ENCODE measurements around the gene HRAS. TPM values are rescaled to one million over a fixed set of nuclear protein-coding genes. Genes with fewer than 3 reads are reported as not detected.

The HRAS gene
- total and polyA plus RNA-seq, 8 donors = 10.4 to 130 (median 21.7) TPM

DNA sequence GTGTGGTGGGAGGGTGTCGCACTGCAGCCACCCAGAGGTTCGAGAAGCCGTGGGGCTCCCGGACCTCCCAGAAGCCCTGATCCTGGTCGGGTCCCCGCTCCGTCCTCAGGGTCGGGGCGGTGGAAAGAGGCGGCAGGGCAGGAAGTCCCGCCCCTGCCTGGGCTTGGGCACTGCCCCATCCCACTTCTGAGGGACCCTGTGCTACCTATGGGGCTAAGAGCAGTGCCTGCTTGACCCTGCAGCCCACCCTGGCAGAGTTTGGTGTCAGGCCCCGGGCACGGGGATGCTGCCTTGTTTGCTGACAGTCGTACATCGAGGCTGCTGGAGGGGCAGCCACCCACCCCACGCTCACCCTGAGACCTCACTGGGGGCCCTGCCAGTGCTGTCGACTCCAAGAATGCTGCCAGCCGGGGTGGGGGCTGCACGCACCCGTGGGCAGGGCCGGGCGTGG, 47.8 kb downstream of the HRAS start:
- H3K27me3 ChIP-seq = no peaks in the 10 kb centered on the region
- H3K4me3 ChIP-seq = no peak overlapping the region
- FAIRE-seq = no peak
- no peaks in the 10 kb centered on the region for H3K4me1 ChIP-seq
- WGBS, 2 donors = 91 to 94% methylated on average over 20 to 22 of the region's 22 CpGs
- ATAC-seq = no peak
- no peaks in the 10 kb centered on the region for H3K9me3 ChIP-seq
- peak in 2 of 6 donors; percentile 51 to 69 for DNase-seq
- intact Hi-C loops (cut with DNase I) = no loop called here
- TF ChIP-seq, protein P1, sequence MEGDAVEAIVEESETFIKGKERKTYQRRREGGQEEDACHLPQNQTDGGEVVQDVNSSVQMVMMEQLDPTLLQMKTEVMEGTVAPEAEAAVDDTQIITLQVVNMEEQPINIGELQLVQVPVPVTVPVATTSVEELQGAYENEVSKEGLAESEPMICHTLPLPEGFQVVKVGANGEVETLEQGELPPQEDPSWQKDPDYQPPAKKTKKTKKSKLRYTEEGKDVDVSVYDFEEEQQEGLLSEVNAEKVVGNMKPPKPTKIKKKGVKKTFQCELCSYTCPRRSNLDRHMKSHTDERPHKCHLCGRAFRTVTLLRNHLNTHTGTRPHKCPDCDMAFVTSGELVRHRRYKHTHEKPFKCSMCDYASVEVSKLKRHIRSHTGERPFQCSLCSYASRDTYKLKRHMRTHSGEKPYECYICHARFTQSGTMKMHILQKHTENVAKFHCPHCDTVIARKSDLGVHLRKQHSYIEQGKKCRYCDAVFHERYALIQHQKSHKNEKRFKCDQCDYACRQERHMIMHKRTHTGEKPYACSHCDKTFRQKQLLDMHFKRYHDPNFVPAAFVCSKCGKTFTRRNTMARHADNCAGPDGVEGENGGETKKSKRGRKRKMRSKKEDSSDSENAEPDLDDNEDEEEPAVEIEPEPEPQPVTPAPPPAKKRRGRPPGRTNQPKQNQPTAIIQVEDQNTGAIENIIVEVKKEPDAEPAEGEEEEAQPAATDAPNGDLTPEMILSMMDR (IDR thresholded peaks at IDR 0.05) = no peak
- no peak overlapping the region for H3K27ac ChIP-seq
- H3K36me3 ChIP-seq = no peaks in the 10 kb centered on the region

DNA sequence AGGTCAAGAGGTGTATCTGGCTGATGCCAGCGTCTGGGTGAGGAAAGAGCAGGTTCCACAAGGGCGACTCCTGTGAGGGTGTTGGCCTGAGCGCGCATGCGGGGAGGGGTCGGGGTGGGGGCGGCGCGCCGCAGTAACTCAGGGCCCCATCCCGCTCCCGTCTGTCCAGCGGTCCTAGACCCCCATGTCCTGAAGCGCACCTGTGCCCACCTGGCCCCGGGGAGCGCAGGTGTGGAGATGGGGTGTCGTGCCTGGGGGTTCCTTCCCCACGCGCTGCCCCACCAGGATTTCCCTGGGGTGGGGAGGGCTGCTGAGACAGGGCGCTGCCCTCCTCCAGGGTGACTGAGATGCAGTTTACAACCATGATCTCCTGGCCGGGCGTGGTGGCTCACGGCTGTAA, 49.2 kb downstream of the HRAS start:
- Histone ChIP-seq H3K9me3 (no peaks in the 10 kb centered on the region), H3K4me1 (no peaks in the 10 kb centered on the region), H3K27me3 (no peaks in the 10 kb centered on the region), H3K36me3 (no peaks in the 10 kb centered on the region), H3K27ac (no peak overlapping the region), H3K4me3 (no peak overlapping the region)
- TF ChIP-seq, protein P1 (IDR thresholded peaks at IDR 0.05) = no peak
- peak in 3 of 6 donors; percentile 9 to 50 (median 49) for DNase-seq
- intact Hi-C loops (cut with DNase I) = no loop called here
- 95 to 96% methylated on average over 23 of the region's 23 CpGs for WGBS, 2 donors
- FAIRE-seq = no peak
- ATAC-seq = no peak

DNA sequence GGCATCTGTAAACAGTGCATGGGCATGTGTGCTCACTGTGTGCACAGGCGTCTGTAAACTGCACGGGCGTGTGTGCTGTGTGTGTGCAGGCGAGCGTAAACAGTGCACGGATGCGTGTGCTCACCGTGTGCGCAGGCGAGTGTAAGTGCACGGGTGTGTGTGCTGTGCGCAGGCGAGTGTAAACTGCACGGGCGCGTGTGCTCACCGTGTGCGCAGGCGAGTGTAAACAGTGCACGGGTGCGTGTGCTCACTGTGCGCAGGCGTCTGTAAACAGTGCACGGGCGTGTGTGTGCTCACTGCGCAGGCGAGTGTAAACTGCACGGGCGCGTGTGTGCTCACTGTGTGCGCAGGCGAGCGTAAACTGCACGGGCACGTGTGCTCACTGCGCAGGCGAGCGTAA, 50.8 kb downstream of the HRAS start:
- 95 to 96% methylated on average over 38 of the region's 38 CpGs for WGBS, 2 donors

More for the DNA sequence above, 50.8 kb downstream of the HRAS start:
- peak in 1 of 6 donors; percentile 4 for DNase-seq
- H3K9me3 ChIP-seq = no peaks in the 10 kb centered on the region
- TF ChIP-seq, protein P1 (IDR thresholded peaks at IDR 0.05) = no peak
- H3K36me3 ChIP-seq = no peaks in the 10 kb centered on the region
- H3K27me3 ChIP-seq = no peaks in the 10 kb centered on the region
- ATAC-seq = no peak
- no peaks in the 10 kb centered on the region for H3K4me1 ChIP-seq
- H3K4me3 ChIP-seq = no peak overlapping the region
- H3K27ac ChIP-seq = no peak overlapping the region
- FAIRE-seq = no peak
- intact Hi-C loops (cut with DNase I) = no loop called here

Small RNA genes lying within 50 kb of the gene (microRNA-seq; reads per million reads assigned to microRNA genes)
- gene MIR210 = 57.6 to 159 reads per million in 2 donors

Other genes starting within 250 kb of the HRAS start
- gene PGGHG, start 246.4 kb downstream of the HRAS start, total RNA-seq = 100 to 1,000 TPM in 4 of 6 donors, 10 to 100 TPM in 1, 1 to 10 TPM in 1; 8.9 to 534 (median 198) TPM
- 1,000 to 10,000 TPM; 1,516 to 4,700 TPM for gene PGGHG, start 246.4 kb downstream of the HRAS start, polyA plus RNA-seq
- not detected for gene IFITM5, start 236.1 kb downstream of the HRAS start, total RNA-seq
- gene IFITM5, start 236.1 kb downstream of the HRAS start, polyA plus RNA-seq = 1 to 10 TPM in 1 of 2 donors, under 1 TPM in 1; 0.56 to 1.2 TPM
- gene IFITM2, start 227.8 kb downstream of the HRAS start, total RNA-seq = 100 to 1,000 TPM in 2 of 6 donors, 10 to 100 TPM in 4; 32.1 to 120 (median 63.6) TPM
- 100 to 1,000 TPM; 169 to 182 TPM for gene IFITM2, start 227.8 kb downstream of the HRAS start, polyA plus RNA-seq
- 10 to 100 TPM in 5 of 6 donors, 1 to 10 TPM in 1; 10.0 to 45.2 (median 18.9) TPM for gene IFITM1, start 221.5 kb downstream of the HRAS start, total RNA-seq
- 10 to 100 TPM; 40.7 to 54.5 TPM for gene IFITM1, start 221.5 kb downstream of the HRAS start, polyA plus RNA-seq
- gene IFITM3, start 214.7 kb downstream of the HRAS start, total RNA-seq = 100 to 1,000 TPM in 4 of 6 donors, 10 to 100 TPM in 2; 86.4 to 292 (median 135) TPM
- 100 to 1,000 TPM; 300 to 429 TPM for gene IFITM3, start 214.7 kb downstream of the HRAS start, polyA plus RNA-seq
- gene B4GALNT4, start 166.1 kb downstream of the HRAS start, total RNA-seq = 1 to 10 TPM in 5 of 6 donors, under 1 TPM in 1; 0.95 to 4.8 (median 1.8) TPM
- 10 to 100 TPM in 1 of 2 donors, 1 to 10 TPM in 1; 6.8 to 25.9 TPM for gene B4GALNT4, start 166.1 kb downstream of the HRAS start, polyA plus RNA-seq
- 10 to 100 TPM; 23.4 to 36.1 (median 26.2) TPM for gene PKP3, start 141.4 kb downstream of the HRAS start, total RNA-seq
- gene PKP3, start 141.4 kb downstream of the HRAS start, polyA plus RNA-seq = 10 to 100 TPM; 33.8 to 50.5 TPM
- gene SIGIRR, start 120.6 kb downstream of the HRAS start, total RNA-seq = 10 to 100 TPM; 39.2 to 62.1 (median 46.9) TPM
- 100 to 1,000 TPM; 138 to 158 TPM for gene SIGIRR, start 120.6 kb downstream of the HRAS start, polyA plus RNA-seq
- gene ANO9, start 93.6 kb downstream of the HRAS start, total RNA-seq = 10 to 100 TPM in 4 of 6 donors, 1 to 10 TPM in 2; 6.2 to 32.1 (median 12.5) TPM
- gene ANO9, start 93.6 kb downstream of the HRAS start, polyA plus RNA-seq = 10 to 100 TPM; 46.2 to 68.7 TPM
- 10 to 100 TPM; 11.3 to 17.4 (median 15.2) TPM for gene PTDSS2, start 85.3 kb downstream of the HRAS start, total RNA-seq
- gene PTDSS2, start 85.3 kb downstream of the HRAS start, polyA plus RNA-seq = 10 to 100 TPM; 24.7 to 44.7 TPM
- 10 to 100 TPM; 38.9 to 65.1 (median 59.1) TPM for gene RNH1, start 28.3 kb downstream of the HRAS start, total RNA-seq
- 10 to 100 TPM; 66.8 to 87.7 TPM for gene RNH1, start 28.3 kb downstream of the HRAS start, polyA plus RNA-seq
- 1 to 10 TPM in 5 of 6 donors, under 1 TPM in 1; 0.98 to 2.0 (median 1.6) TPM for gene LRRC56, start 2.0 kb upstream of the HRAS start, total RNA-seq
- gene LRRC56, start 2.0 kb upstream of the HRAS start, polyA plus RNA-seq = 1 to 10 TPM; 5.4 to 7.3 TPM
- gene LMNTD2, start 25.2 kb upstream of the HRAS start, total RNA-seq = 1 to 10 TPM; 2.7 to 6.9 (median 5.6) TPM
- 10 to 100 TPM; 10.4 to 24.2 TPM for gene LMNTD2, start 25.2 kb upstream of the HRAS start, polyA plus RNA-seq
- gene RASSF7, start 25.4 kb upstream of the HRAS start, total RNA-seq = 10 to 100 TPM; 17.6 to 35.7 (median 27.9) TPM
- 100 to 1,000 TPM; 171 to 253 TPM for gene RASSF7, start 25.4 kb upstream of the HRAS start, polyA plus RNA-seq
- gene PHRF1, start 40.9 kb upstream of the HRAS start, total RNA-seq = 10 to 100 TPM; 11.2 to 17.2 (median 13.1) TPM
- gene PHRF1, start 40.9 kb upstream of the HRAS start, polyA plus RNA-seq = 10 to 100 TPM; 15.6 to 39.3 TPM
- gene IRF7, start 80.4 kb upstream of the HRAS start, total RNA-seq = 10 to 100 TPM in 2 of 6 donors, 1 to 10 TPM in 4; 4.0 to 30.0 (median 9.1) TPM
- gene IRF7, start 80.4 kb upstream of the HRAS start, polyA plus RNA-seq = 10 to 100 TPM; 33.4 to 36.6 TPM
- gene CDHR5, start 89.4 kb upstream of the HRAS start, total RNA-seq = 1 to 10 TPM in 5 of 6 donors, under 1 TPM in 1; 0.61 to 2.7 (median 1.5) TPM
- gene CDHR5, start 89.4 kb upstream of the HRAS start, polyA plus RNA-seq = 1 to 10 TPM; 1.3 to 4.4 TPM
- under 1 TPM in 2 of 6 donors, not detected in 4; 0.58 to 0.69 TPM for gene SCT, start 91.6 kb upstream of the HRAS start, total RNA-seq
- not detected for gene SCT, start 91.6 kb upstream of the HRAS start, polyA plus RNA-seq
- 1 to 10 TPM in 1 of 6 donors, under 1 TPM in 5; 0.28 to 1.4 (median 0.66) TPM for gene DRD4, start 101.7 kb upstream of the HRAS start, total RNA-seq
- gene DRD4, start 101.7 kb upstream of the HRAS start, polyA plus RNA-seq = 1 to 10 TPM; 2.4 TPM
- 10 to 100 TPM; 15.9 to 26.9 (median 18.5) TPM for gene DEAF1, start 159.6 kb upstream of the HRAS start, total RNA-seq
- gene DEAF1, start 159.6 kb upstream of the HRAS start, polyA plus RNA-seq = 10 to 100 TPM; 28.4 to 33.8 TPM
- gene TMEM80, start 160.2 kb upstream of the HRAS start, total RNA-seq = 10 to 100 TPM in 4 of 6 donors, 1 to 10 TPM in 2; 8.5 to 16.4 (median 14.2) TPM
- gene TMEM80, start 160.2 kb upstream of the HRAS start, polyA plus RNA-seq = 10 to 100 TPM; 18.6 to 24.7 TPM
- 100 to 1,000 TPM in 2 of 6 donors, 10 to 100 TPM in 4; 58.1 to 113 (median 71.1) TPM for gene EPS8L2, start 170.7 kb upstream of the HRAS start, total RNA-seq
- gene EPS8L2, start 170.7 kb upstream of the HRAS start, polyA plus RNA-seq = 100 to 1,000 TPM; 249 to 286 TPM
- gene TALDO1, start 211.9 kb upstream of the HRAS start, total RNA-seq = 10 to 100 TPM; 52.5 to 83.9 (median 78.2) TPM
- 10 to 100 TPM; 50.3 to 70.0 TPM for gene TALDO1, start 211.9 kb upstream of the HRAS start, polyA plus RNA-seq
- gene GATD1, start 241.9 kb upstream of the HRAS start, total RNA-seq = 10 to 100 TPM; 13.6 to 28.9 (median 18.1) TPM
- gene GATD1, start 241.9 kb upstream of the HRAS start, polyA plus RNA-seq = 10 to 100 TPM; 27.9 to 43.2 TPM

Data from pancreas (tissue), 10 donors.